HepG2 (cell line): Measurements from ENCODE around the gene TTC28. TPM values are rescaled to one million over a fixed set of nuclear protein-coding genes. Genes with fewer than 3 reads are reported as not detected.

Source experiments
- ARNT ChIP-seq: fragments of 450-650 bp; IDR thresholded peaks from 2 replicates; pipeline ENCODE4 v1.6.1; 2017
- CCDC6 ChIP-seq: sonication (generic); formaldehyde crosslinking; IDR thresholded peaks from 2 replicates; pipeline ENCODE4 v1.8.1; 2022; ENCODE audit warnings: mild to moderate bottlenecking, missing genetic modification reagents, moderate library complexity
- DRAP1 ChIP-seq: IDR thresholded peaks from 2 replicates; pipeline ENCODE4 v1.6.1; 2016; ENCODE audit warnings: missing genetic modification reagents, missing compliant biosample characterization
- ELF1 ChIP-seq: sonication (generic); formaldehyde crosslinking; IDR thresholded peaks from 2 replicates; pipeline ENCODE4 v1.4.0; 2020; ENCODE audit warnings: missing genetic modification reagents
- KIAA2018 ChIP-seq: sonication (generic); formaldehyde crosslinking; IDR thresholded peaks from 2 replicates; pipeline ENCODE4 v1.5.0; 2020; ENCODE audit warnings: mild to moderate bottlenecking, missing genetic modification reagents, borderline replicate concordance
- MED13 ChIP-seq: sonication (generic); formaldehyde crosslinking; IDR thresholded peaks from 2 replicates; pipeline ENCODE4 v1.5.0; 2020; ENCODE audit warnings: missing genetic modification reagents
- MLXIP ChIP-seq: sonication (generic); formaldehyde crosslinking; IDR thresholded peaks from 2 replicates; pipeline ENCODE4 v1.9.0; 2021; ENCODE audit warnings: missing genetic modification reagents, borderline replicate concordance
- MTF1 ChIP-seq: sonication (generic); formaldehyde crosslinking; IDR thresholded peaks from 2 replicates; pipeline ENCODE4 v1.5.0; 2020; ENCODE audit warnings: missing genetic modification reagents
- SP2 ChIP-seq: sonication (generic); formaldehyde crosslinking; IDR thresholded peaks from 2 replicates; pipeline ENCODE4 v1.5.1; 2020; ENCODE audit warnings: mild to moderate bottlenecking, missing genetic modification reagents
- ZNF263 ChIP-seq: sonication (generic); formaldehyde crosslinking; IDR thresholded peaks from 2 replicates; pipeline ENCODE4 v1.4.0; 2020; ENCODE audit warnings: missing genetic modification reagents
- ZNF275 ChIP-seq: sonication (generic); formaldehyde crosslinking; IDR thresholded peaks from 2 replicates; pipeline ENCODE4 v1.8.0; 2022; ENCODE audit warnings: missing genetic modification reagents, mild to moderate bottlenecking, inconsistent platforms, borderline replicate concordance
- polyA plus RNA-seq, 8 experiments: library from polyadenylated mRNA; depleted of rRNA in 3 of 8; stranded (reverse) in 7 of 8; unstranded in 1 of 8; fragments of >200 nt; fragmentation: Illumina TruSeq in 4 of 8; extraction: Trizol in 4 of 8; gene quantifications; 2 replicates each; pipeline versions ENCODE4 v1.2.1 to v1.2.3, GENCODE V29; 2011 to 2016; ENCODE audit warnings: low read depth in 4 of 8, missing spikeins in 1 of 8, mixed read lengths in 1 of 8; ENCODE audit not compliant: insufficient read depth in 1 of 8
- total RNA-seq, 5 experiments: library from RNA; depleted of rRNA; stranded (reverse); fragments of >200 nt; fragmentation: Illumina TruSeq; extraction: Trizol; gene quantifications; 2 replicates each; pipeline ENCODE4 v1.2.3, GENCODE V29; 2016; ENCODE audit warnings: low read depth in 1 of 5

The TTC28 gene
- total and polyA plus RNA-seq, 2 of the 13 experiments (the other 11 are each of a cell fraction or from before 2014, with no cell fraction given), result 4.2 to 13.1 TPM

- TF ChIP-seq DRAP1 (CRISPR knock-in tag) (no peak), KIAA2018 (CRISPR knock-in tag) (no peak), CCDC6 (CRISPR knock-in tag) (no peak), ARNT (no peak), MTF1 (CRISPR knock-in tag) (no peak), SP2 (no peak), ZNF263 (CRISPR knock-in tag) (no peak), MLXIP (no peak), ZNF275 (no peak), MED13 (CRISPR knock-in tag) (no peak), ELF1 (CRISPR knock-in tag) (no peak)
These were observed 650.3 kb downstream of the TTC28 start (continued) for GRCh38 chr22:28029201-28029948.
